Measurements from ENCODE around the gene DDX23.

The DDX23 gene

GRCh38 chr12:48822139-48822538 lies 29.8 kb downstream of the DDX23 start:
- no peak for DNase-seq

- DNase-seq, result no peak
These were observed 31.8 kb downstream of the DDX23 start for GRCh38 chr12:48819986-48820725.

GRCh38 chr12:48818831-48819590 lies 33.0 kb downstream of the DDX23 start:
- no peak for DNase-seq

- DNase-seq, result no peak
These were observed 33.8 kb downstream of the DDX23 start, which contains the start of gene CACNB3 for GRCh38 chr12:48817873-48818830. CACNB3 (plus strand) TSS chr12:48818496; CDS start chr12:48818930, 434 bp downstream.

GRCh38 chr12:48816143-48816854 lies 35.7 kb downstream of the DDX23 start:
- DNase-seq, result no peak

- DNase-seq, result peak; percentile 43
These were observed 36.5 kb downstream of the DDX23 start for GRCh38 chr12:48815126-48816110.

GRCh38 chr12:48814262-48815125 lies 37.5 kb downstream of the DDX23 start:
- no peak for DNase-seq

GRCh38 chr12:48813465-48814261 lies 38.3 kb downstream of the DDX23 start:
- DNase-seq, result no peak

GRCh38 chr12:48812389-48812788 lies 39.6 kb downstream of the DDX23 start:
- DNase-seq, result no peak

GRCh38 chr12:48811437-48812090 lies 40.4 kb downstream of the DDX23 start:
- DNase-seq, result no peak

- DNase-seq, result no peak
These were observed 41.0 kb downstream of the DDX23 start for GRCh38 chr12:48810903-48811431.

- DNase-seq, result no peak
These were observed 44.0 kb downstream of the DDX23 start for GRCh38 chr12:48807981-48808380.

GRCh38 chr12:48803675-48804074 lies 48.3 kb downstream of the DDX23 start:
- DNase-seq, result no peak

GRCh38 chr12:48800971-48801370 lies 51.0 kb downstream of the DDX23 start:
- no peak for DNase-seq

GRCh38 chr12:48800457-48800856 lies 51.5 kb downstream of the DDX23 start:
- DNase-seq, result no peak

- no peak for DNase-seq
These were observed 55.0 kb downstream of the DDX23 start for GRCh38 chr12:48796976-48797375.

- DNase-seq, result peak; percentile 63
These were observed 56.2 kb downstream of the DDX23 start for GRCh38 chr12:48795550-48796455.
